Activated B cell treated with CpG ODN at 0.5 μM for 24 hours (primary cell): ENCODE data around the gene NFIA. TPM values are rescaled to one million over a fixed set of nuclear protein-coding genes. Genes with fewer than 3 reads are reported as not detected.

ENCODE experiments used
- ATAC-seq: fragments of 200-7000 bp; cut with Tn5 transposase; one replicate; pipeline ENCODE4 v1.10.0; 2021; ENCODE audit warnings: low read depth, mild to moderate bottlenecking, moderate library complexity
- CTCF ChIA-PET: fragments of 350-600 bp; sonication (Branson Sonifier 250); formaldehyde crosslinking; loops from one replicate; lab custom pipeline; 2021; ENCODE audit warnings: antibody characterized with exemption; lab: Charles Lee
- POLR2A ChIA-PET: fragments of 350-600 bp; sonication (Branson Sonifier 250); formaldehyde crosslinking; loops from one replicate; lab custom pipeline; 2021; ENCODE audit warnings: antibody characterized with exemption; lab: Charles Lee
- DNase-seq: peaks from one replicate; pipeline ENCODE4 v3.0.0; 2022
- H3K27ac Mint-ChIP-seq: one replicate; pipeline ENCODE4 v1.8.0; 2020; ENCODE audit warnings: mixed read lengths
- H3K27me3 Mint-ChIP-seq: one replicate; pipeline ENCODE4 v1.8.0; 2021; ENCODE audit warnings: mixed read lengths
- H3K36me3 Mint-ChIP-seq: one replicate; pipeline ENCODE4 v1.8.0; 2021; ENCODE audit warnings: low read depth, mixed read lengths
- H3K4me1 Mint-ChIP-seq: one replicate; pipeline ENCODE4 v1.8.0; 2021; ENCODE audit warnings: mixed read lengths
- H3K4me3 Mint-ChIP-seq: one replicate; pipeline ENCODE4 v1.8.0; 2020; ENCODE audit warnings: mild to moderate bottlenecking, mixed read lengths
- H3K9me3 Mint-ChIP-seq: one replicate; pipeline ENCODE4 v1.8.0; 2020; ENCODE audit warnings: mixed read lengths
- CTCF ChIP-seq: fragments of 200-600 bp; IDR thresholded peaks from one replicate; pipeline ENCODE4 v1.8.0; 2022; ENCODE audit warnings: antibody characterized with exemption, mild to moderate bottlenecking
- intact Hi-C: fragments of 100-400 bp; cut with micrococcal nuclease; formaldehyde crosslinking; loops from one replicate; pipeline ENCODE4 v1.15.1; 2024
- total RNA-seq: library from RNA; stranded (reverse); gene quantifications from 2 replicates; pipeline ENCODE4 v1.2.3, GENCODE V29; 2022

The NFIA gene
- total RNA-seq, 1 donor from 2014 or later, result 0.13 TPM

- Mint-ChIP-seq H3K9me3 (no peaks in the 10 kb centered on the region), H3K27me3 (no peaks in the 10 kb centered on the region), H3K4me1 (no peaks in the 10 kb centered on the region), H3K4me3 (no peak overlapping the region), H3K36me3 (no peaks in the 10 kb centered on the region), H3K27ac (no peak overlapping the region)
- ATAC-seq (no peak), DNase-seq (no peak)
- ChIA-PET CTCF (no interaction called here), POLR2A (no interaction called here)
- TF ChIP-seq CTCF, result no peak
- intact Hi-C loops, result no loop called here
Observed at GRCh38 chr1:61220536-61220935, 138.2 kb downstream of the NFIA start.

- H3K27ac Mint-ChIP-seq, result no peak overlapping the region
- ChIA-PET CTCF (no interaction called here), POLR2A (no interaction called here)
- H3K36me3 Mint-ChIP-seq, result no peaks in the 10 kb centered on the region
- no peak for TF ChIP-seq CTCF
- H3K9me3 Mint-ChIP-seq, result no peaks in the 10 kb centered on the region
- no peak overlapping the region for H3K4me3 Mint-ChIP-seq
- ATAC-seq (no peak), DNase-seq (no peak)
- H3K4me1 Mint-ChIP-seq, result no peaks in the 10 kb centered on the region
- intact Hi-C loops, result no loop called here
- H3K27me3 Mint-ChIP-seq, result no peaks in the 10 kb centered on the region
Observed at GRCh38 chr1:61221642-61222041, 139.3 kb downstream of the NFIA start.

DNA sequence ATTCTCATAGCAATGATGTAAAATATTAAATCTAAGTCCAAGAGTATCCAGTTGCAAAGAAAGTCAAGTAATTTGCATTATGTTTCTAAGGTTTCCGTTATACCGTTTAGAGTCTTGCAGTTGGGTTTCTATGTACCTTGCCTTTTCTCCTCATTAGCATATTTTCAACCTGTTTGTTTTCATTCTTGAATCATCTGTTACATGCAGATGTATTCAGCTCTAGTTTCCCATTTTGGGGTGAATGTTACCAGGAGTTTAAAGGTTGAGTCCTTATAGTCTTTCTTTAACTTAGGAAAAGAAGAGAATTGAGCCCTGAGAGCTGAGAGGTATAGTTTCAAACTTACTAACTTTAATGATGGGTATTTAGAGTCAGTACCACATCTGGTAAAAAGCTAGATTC, 139.9 kb downstream of the NFIA start:
- no peak for TF ChIP-seq CTCF
- H3K9me3 Mint-ChIP-seq, result no peaks in the 10 kb centered on the region
- H3K4me3 Mint-ChIP-seq, result no peak overlapping the region
- intact Hi-C loops, result no loop called here
- no peaks in the 10 kb centered on the region for H3K27me3 Mint-ChIP-seq
- H3K4me1 Mint-ChIP-seq, result no peaks in the 10 kb centered on the region
- no peaks in the 10 kb centered on the region for H3K36me3 Mint-ChIP-seq
- no peak overlapping the region for H3K27ac Mint-ChIP-seq
- DNase-seq (no peak), ATAC-seq (no peak)
- POLR2A ChIA-PET, result no interaction called here
- CTCF ChIA-PET, result no interaction called here

- DNase-seq (no peak), ATAC-seq (no peak)
- ChIA-PET POLR2A (no interaction called here), CTCF (no interaction called here)
- Mint-ChIP-seq H3K4me3 (no peak overlapping the region), H3K36me3 (no peaks in the 10 kb centered on the region), H3K27ac (no peak overlapping the region), H3K9me3 (no peaks in the 10 kb centered on the region), H3K27me3 (no peaks in the 10 kb centered on the region), H3K4me1 (no peaks in the 10 kb centered on the region)
- TF ChIP-seq CTCF, result no peak
- intact Hi-C loops, result no loop called here
Observed at GRCh38 chr1:61223140-61223539, 140.8 kb downstream of the NFIA start.

GRCh38 chr1:61224609-61225008, 142.2 kb downstream of the NFIA start:
- Mint-ChIP-seq H3K36me3 (no peaks in the 10 kb centered on the region), H3K27me3 (no peaks in the 10 kb centered on the region), H3K4me1 (no peaks in the 10 kb centered on the region), H3K27ac (no peak overlapping the region), H3K4me3 (no peak overlapping the region), H3K9me3 (no peaks in the 10 kb centered on the region)
- TF ChIP-seq CTCF, result no peak
- ChIA-PET CTCF (no interaction called here), POLR2A (no interaction called here)
- ATAC-seq (no peak), DNase-seq (no peak)
- intact Hi-C loops, result no loop called here
